ENCODE data around the gene CIRBP. TPM values are rescaled to one million over a fixed set of nuclear protein-coding genes. Genes with fewer than 3 reads are reported as not detected.

Gene CIRBP
- total and polyA plus RNA-seq, 9 of the 15 experiments (the other 6 are each of a cell fraction or from before 2014, with no cell fraction given), result 20.5 to 327 (median 176) TPM

DNA sequence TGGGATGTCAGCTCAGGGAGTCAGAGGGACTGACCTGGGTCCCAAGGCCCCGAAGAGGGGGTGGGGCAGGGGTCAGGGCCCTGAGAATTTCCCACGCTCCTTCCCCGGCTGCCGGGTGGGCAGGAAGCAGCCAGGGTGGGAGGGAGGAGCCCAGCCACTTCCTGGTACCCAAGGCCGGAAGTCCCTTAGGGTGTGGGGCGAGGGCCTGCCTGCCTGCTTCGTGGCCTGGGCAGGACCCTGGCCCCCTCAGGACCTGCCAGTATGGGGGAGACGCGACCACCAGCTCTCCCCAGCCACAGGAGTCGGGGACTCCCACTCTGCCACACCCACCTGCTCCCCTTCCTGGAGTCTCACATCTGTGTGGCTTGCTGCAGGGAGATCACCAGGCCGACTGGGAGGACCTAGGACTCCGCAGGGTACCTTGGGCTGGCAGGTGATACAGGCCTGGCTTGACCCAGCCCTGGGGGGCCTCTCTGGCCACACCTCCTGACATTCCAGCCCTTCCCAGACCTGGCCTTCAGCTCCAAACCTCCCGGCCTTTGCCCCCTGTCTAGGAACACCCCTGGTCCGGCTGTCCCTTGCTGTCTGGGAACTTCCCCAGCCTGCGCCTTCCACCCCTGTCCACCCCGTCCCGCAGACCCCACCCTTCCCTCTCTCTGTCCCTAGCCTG is 9.8 kb upstream of the CIRBP start:
- ChIA-PET POLR2A (interaction anchor here (0.6 to 2.1 kb wide), 3 partner anchors 10 to 246 kb away, joined by 4 to 9 read pairs (median 8); partner anchors contain the start of gene CIRBP), CTCF (ENCODE audit: low intra/inter-chr PET ratio) (no interaction called here)
- no TSS peak for BruUV-seq (replicated peaks)
- Histone ChIP-seq H3K36me3 (ENCODE audit: control insufficient read depth, insufficient read depth, low read length) (peaks cover 42% of the 10 kb centered on the region; the same call in 2 of the 3 replicates), H3K27me3 (ENCODE audit: control insufficient read depth in 2 of 2, insufficient read depth in 2 of 2, low read length in 2 of 2) (no peaks in the 10 kb centered on the region), H3K79me2 (ENCODE audit: control insufficient read depth, insufficient read depth, low read length) (peaks cover 37% of the 10 kb centered on the region), H3K4me1 (replicated peaks in 1 of 2; ENCODE audit: control insufficient read depth in 2 of 2, insufficient read depth in 2 of 2, low read length in 2 of 2) (peaks cover 54 to 96% of the 10 kb centered on the region in 2 experiments), H3K9me1 (ENCODE audit: control insufficient read depth, insufficient read depth, low read length) (no peaks in the 10 kb centered on the region), H3K9me3 (replicated peaks; ENCODE audit: control insufficient read depth, insufficient read depth, low read depth, low read length) (no peaks in the 10 kb centered on the region), H3K27ac (ENCODE audit: extremely low read depth, low read depth, low read length) (peak overlapping the region; percentile 68), H4K20me1 (replicated peaks; ENCODE audit: control insufficient read depth, insufficient read depth, low read length) (0 out of 2 replicates have a peak, but pooled peaks cover 7% of the 10 kb centered on the region), H2AFZ (ENCODE audit: low read depth, low read length) (no peak overlapping the region), H3K9ac (ENCODE audit: insufficient read depth in 1 of 2, low read depth in 2 of 2, low read length in 2 of 2) (peak overlapping the region; percentile 39 to 90; a peak in 3 of 4 replicates), H3K4me2 (ENCODE audit: insufficient read depth, low read length) (peak overlapping the region; percentile 60), H3K4me3 (no peak overlapping the region)
- intact Hi-C loops (cut with micrococcal nuclease) (no loop called here), in situ Hi-C loops (cut with MboI) (no loop called here)
- FAIRE-seq (peak; percentile 51), ATAC-seq (peak; percentile 62), DNase-seq (ENCODE audit: extremely low read depth in 1 of 4, low spot score in 3 of 4) (peak in 1 of 4 experiments; percentile 79)
- 13% methylated on average over 11 of the region's 17 CpGs for WGBS (ENCODE audit: insufficient coverage, low coverage, missing lambda C conversion rate)
- TF ChIP-seq ZNF282 (CRISPR knock-in tag; IDR thresholded peaks at IDR 0.05) (0 out of 2 replicates have a peak, but pooled peaks have one; percentile 33), CCNT2 (IDR thresholded peaks at IDR 0.05; ENCODE audit: borderline replicate concordance, extremely low read depth, insufficient read length, low read depth, low read length) (peak; percentile 50), HDAC1 (IDR thresholded peaks at IDR 0.05) (peak in 1 of 2 experiments; percentile 27; a peak in 1 of 4 replicates), TRIM24 (IDR thresholded peaks at IDR 0.05) (peak in 1 of 2 experiments; percentile 7; a peak in 1 of 4 replicates), RBFOX2 (IDR thresholded peaks at IDR 0.05; ENCODE audit: low read depth, low read length) (peak; percentile 80), FUS (optimal IDR thresholded peaks at IDR 0.05; ENCODE audit: low read depth, low read length) (no peak), ZFP1 (CRISPR knock-in tag; IDR thresholded peaks at IDR 0.05) (no peak), NCOA1 (IDR thresholded peaks at IDR 0.05; ENCODE audit: low read depth) (0 out of 2 replicates have a peak, but pooled peaks have one; percentile 27), ZFX (CRISPR knock-in tag; IDR thresholded peaks at IDR 0.05) (peak; percentile 69), FOXK2 (conservative IDR thresholded peaks at IDR 0.05 in 1 of 2, IDR thresholded peaks at IDR 0.05 in 1 of 2; ENCODE audit: low read depth in 2 of 2) (no peak), GABPA (tag; conservative IDR thresholded peaks at IDR 0.05; ENCODE audit: low read depth) (peak; percentile 85), CREB1 (IDR thresholded peaks at IDR 0.05) (no peak), CREB1 (CRISPR knock-in tag; IDR thresholded peaks at IDR 0.05) (no peak; the same call in 1 of the 2 replicates), NFIC (IDR thresholded peaks at IDR 0.05) (peak; percentile 34; the same call in 1 of the 2 replicates), PTTG1 (tag; IDR thresholded peaks at IDR 0.05; ENCODE audit: low read depth) (no peak)
- TF ChIP-seq, protein P1, sequence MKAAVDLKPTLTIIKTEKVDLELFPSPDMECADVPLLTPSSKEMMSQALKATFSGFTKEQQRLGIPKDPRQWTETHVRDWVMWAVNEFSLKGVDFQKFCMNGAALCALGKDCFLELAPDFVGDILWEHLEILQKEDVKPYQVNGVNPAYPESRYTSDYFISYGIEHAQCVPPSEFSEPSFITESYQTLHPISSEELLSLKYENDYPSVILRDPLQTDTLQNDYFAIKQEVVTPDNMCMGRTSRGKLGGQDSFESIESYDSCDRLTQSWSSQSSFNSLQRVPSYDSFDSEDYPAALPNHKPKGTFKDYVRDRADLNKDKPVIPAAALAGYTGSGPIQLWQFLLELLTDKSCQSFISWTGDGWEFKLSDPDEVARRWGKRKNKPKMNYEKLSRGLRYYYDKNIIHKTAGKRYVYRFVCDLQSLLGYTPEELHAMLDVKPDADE (conservative IDR thresholded peaks at IDR 0.05; ENCODE audit: control insufficient read depth, low read depth, low read length), result peak; percentile 36; the same call in 1 of the 2 replicates
- TF ChIP-seq, protein P2, sequence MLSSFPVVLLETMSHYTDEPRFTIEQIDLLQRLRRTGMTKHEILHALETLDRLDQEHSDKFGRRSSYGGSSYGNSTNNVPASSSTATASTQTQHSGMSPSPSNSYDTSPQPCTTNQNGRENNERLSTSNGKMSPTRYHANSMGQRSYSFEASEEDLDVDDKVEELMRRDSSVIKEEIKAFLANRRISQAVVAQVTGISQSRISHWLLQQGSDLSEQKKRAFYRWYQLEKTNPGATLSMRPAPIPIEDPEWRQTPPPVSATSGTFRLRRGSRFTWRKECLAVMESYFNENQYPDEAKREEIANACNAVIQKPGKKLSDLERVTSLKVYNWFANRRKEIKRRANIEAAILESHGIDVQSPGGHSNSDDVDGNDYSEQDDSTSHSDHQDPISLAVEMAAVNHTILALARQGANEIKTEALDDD (IDR thresholded peaks at IDR 0.05), result no peak
- TF ChIP-seq, protein P3, sequence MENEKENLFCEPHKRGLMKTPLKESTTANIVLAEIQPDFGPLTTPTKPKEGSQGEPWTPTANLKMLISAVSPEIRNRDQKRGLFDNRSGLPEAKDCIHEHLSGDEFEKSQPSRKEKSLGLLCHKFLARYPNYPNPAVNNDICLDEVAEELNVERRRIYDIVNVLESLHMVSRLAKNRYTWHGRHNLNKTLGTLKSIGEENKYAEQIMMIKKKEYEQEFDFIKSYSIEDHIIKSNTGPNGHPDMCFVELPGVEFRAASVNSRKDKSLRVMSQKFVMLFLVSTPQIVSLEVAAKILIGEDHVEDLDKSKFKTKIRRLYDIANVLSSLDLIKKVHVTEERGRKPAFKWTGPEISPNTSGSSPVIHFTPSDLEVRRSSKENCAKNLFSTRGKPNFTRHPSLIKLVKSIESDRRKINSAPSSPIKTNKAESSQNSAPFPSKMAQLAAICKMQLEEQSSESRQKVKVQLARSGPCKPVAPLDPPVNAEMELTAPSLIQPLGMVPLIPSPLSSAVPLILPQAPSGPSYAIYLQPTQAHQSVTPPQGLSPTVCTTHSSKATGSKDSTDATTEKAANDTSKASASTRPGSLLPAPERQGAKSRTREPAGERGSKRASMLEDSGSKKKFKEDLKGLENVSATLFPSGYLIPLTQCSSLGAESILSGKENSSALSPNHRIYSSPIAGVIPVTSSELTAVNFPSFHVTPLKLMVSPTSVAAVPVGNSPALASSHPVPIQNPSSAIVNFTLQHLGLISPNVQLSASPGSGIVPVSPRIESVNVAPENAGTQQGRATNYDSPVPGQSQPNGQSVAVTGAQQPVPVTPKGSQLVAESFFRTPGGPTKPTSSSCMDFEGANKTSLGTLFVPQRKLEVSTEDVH (IDR thresholded peaks at IDR 0.05; ENCODE audit: low read depth, partially characterized antibody), result peak; percentile 75

Measured in K562 (cell line).